HL-60 (cell line): ENCODE results near the gene SLC35D2.

ENCODE experiments used
- DNase-seq, 2 experiments: peaks; one replicate each; pipeline ENCODE4 v3.0.0-alpha.2; 2010 to 2020; ENCODE audit warnings: low read depth in 1 of 2, low spot score in 1 of 2
- H3K27ac ChIP-seq: fragments of 250-450 bp; sonication (Bioruptor Pico); replicated peaks from 2 replicates; pipeline ENCODE4 v1.5.1; 2020; ENCODE audit warnings: mild to moderate bottlenecking, moderate library complexity
- H3K27me3 ChIP-seq: fragments of 250-450 bp; sonication (Bioruptor Pico); 2 replicates; pipeline ENCODE4 v1.5.1; 2021; ENCODE audit warnings: mild to moderate bottlenecking, moderate library complexity; ENCODE audit not compliant: insufficient read depth, poor library complexity, severe bottlenecking
- H3K4me3 ChIP-seq: replicated peaks from 2 replicates; pipeline ENCODE4 v1.5.1; 2011; ENCODE audit warnings: mild to moderate bottlenecking, control low read depth, low read length; ENCODE audit not compliant: insufficient read depth
- GABPA ChIP-seq: IDR thresholded peaks from 2 replicates; pipeline ENCODE4 v1.6.1; 2012; ENCODE audit warnings: low read depth
- POLR2AphosphoS5 ChIP-seq: IDR thresholded peaks from 2 replicates; pipeline ENCODE4 v1.6.1; 2012; ENCODE audit warnings: low read depth
- SPI1 ChIP-seq: IDR thresholded peaks from 2 replicates; pipeline ENCODE4 v1.6.1; 2012; ENCODE audit warnings: low read depth, mild to moderate bottlenecking, borderline replicate concordance
- long read RNA-seq: library from polyadenylated mRNA; unstranded; transcript quantifications from one replicate; pipeline ENCODE4 v2.0.0, GENCODE V29; 2020
- TF ChIP-seq, protein P1 (sequence below): IDR thresholded peaks from 2 replicates; pipeline ENCODE4 v1.6.1; 2012; ENCODE audit warnings: low read depth; ENCODE audit not compliant: insufficient replicate concordance
- TF ChIP-seq, protein P2 (sequence below): IDR thresholded peaks from one replicate; pipeline ENCODE4 v1.5.1; 2011; ENCODE audit warnings: low read length, control low read depth, inconsistent platforms; ENCODE audit not compliant: insufficient read depth

Gene SLC35D2
- long read RNA-seq: 0 reads

DNA sequence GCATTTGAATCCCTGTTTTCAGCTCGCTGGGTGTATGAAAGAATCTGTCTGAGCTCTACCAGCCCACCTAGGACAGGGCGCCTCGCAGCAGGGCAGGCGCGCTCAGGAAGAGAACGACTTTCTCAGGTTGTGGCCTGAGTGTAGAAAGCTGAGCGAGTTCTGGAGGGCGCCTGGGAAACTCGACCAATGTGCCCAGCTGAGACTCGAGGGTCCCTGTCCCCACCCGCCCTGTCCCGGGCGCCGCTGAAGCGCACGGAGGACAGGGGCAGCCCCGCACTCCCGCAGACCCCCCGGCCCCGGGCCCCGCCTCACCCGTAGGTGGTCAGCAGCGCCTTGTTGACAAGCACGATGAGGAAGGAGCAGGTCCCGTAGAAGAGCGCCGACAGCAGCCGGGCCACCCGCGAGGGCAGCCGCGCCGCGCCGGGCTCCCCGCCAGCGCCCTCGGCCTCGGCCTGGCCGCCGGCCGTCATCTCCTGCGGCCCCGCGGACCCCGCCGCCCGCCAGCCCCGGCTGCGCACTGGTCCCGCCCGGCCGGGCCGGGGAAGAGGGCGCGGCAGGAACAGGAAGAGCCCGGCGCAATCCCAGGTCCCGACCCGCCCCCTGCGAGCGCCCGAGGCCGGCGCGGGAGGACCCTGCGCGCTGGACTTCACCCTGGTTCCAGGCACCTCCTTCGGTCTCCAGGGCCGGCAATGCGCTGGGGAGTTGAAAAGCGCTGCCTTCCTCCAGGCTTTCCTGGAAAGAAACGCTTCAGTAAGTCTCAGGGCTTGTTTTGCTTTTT, at the start of gene SLC35D2:
Gene SLC35D2 (minus strand): TSS at position 547 of the 778 bp plus-strand sequence. CDS start 77 bp downstream, at position 470.
- peak in 1 of 2 experiments; percentile 3 for DNase-seq
- no peak for TF ChIP-seq GABPA
- TF ChIP-seq POLR2AphosphoS5: no peak
- Histone ChIP-seq H3K4me3 (peak within 1 kb of the TSS; percentile 27), H3K27ac (no peak within 1 kb of the TSS), H3K27me3 (no peaks in the 10 kb centered on the region)

DNA sequence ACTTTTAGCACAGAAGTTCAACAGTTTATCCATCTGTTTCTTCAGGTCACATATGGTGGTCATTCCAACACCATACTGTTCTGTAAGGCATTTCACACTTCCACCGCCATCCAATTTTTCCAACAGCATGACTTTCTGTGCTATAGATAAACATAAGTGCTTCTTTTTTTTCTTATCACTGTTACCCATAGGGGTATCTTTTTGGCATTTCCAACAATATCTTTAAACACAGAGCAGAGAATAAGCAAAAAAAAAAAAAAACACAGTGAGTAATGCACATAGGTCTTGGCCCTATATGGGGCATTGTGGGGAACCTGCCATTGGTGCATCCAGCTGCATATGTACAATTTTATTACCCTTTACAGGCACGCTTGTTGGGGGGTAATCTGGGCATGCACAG, 46.9 kb upstream of the SLC35D2 start:
- no peak for DNase-seq

DNA sequence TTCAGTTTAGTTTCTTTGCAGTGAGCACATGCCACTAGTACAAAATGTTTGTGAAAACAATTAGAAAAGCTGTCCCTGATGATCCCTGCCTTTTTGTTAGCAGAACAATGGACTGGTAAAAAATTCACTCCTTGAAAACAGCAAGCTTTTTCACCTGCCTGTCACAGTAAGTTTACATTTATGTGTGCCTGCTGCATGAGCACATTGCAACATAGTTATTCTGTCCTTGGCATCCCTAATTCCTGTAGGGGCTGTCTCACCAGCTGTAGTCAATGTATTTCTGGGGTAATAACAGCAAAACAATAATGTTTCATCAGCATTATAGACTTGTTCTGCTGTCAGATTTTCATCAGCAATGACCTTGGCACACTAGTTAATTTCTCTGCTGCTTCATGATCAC, 46.2 kb upstream of the SLC35D2 start:
- no peak for TF ChIP-seq SPI1
- DNase-seq: no peak

More for the DNA sequence above, 46.9 kb upstream of the SLC35D2 start:
- no peak overlapping the region for H3K4me3 ChIP-seq
- no peak overlapping the region for H3K27ac ChIP-seq
- no peaks in the 10 kb centered on the region for H3K27me3 ChIP-seq
- TF ChIP-seq, protein P1, sequence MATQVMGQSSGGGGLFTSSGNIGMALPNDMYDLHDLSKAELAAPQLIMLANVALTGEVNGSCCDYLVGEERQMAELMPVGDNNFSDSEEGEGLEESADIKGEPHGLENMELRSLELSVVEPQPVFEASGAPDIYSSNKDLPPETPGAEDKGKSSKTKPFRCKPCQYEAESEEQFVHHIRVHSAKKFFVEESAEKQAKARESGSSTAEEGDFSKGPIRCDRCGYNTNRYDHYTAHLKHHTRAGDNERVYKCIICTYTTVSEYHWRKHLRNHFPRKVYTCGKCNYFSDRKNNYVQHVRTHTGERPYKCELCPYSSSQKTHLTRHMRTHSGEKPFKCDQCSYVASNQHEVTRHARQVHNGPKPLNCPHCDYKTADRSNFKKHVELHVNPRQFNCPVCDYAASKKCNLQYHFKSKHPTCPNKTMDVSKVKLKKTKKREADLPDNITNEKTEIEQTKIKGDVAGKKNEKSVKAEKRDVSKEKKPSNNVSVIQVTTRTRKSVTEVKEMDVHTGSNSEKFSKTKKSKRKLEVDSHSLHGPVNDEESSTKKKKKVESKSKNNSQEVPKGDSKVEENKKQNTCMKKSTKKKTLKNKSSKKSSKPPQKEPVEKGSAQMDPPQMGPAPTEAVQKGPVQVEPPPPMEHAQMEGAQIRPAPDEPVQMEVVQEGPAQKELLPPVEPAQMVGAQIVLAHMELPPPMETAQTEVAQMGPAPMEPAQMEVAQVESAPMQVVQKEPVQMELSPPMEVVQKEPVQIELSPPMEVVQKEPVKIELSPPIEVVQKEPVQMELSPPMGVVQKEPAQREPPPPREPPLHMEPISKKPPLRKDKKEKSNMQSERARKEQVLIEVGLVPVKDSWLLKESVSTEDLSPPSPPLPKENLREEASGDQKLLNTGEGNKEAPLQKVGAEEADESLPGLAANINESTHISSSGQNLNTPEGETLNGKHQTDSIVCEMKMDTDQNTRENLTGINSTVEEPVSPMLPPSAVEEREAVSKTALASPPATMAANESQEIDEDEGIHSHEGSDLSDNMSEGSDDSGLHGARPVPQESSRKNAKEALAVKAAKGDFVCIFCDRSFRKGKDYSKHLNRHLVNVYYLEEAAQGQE: no peak
- no peak for TF ChIP-seq POLR2AphosphoS5
- TF ChIP-seq SPI1: no peak
- TF ChIP-seq GABPA: no peak
- TF ChIP-seq, protein P2, sequence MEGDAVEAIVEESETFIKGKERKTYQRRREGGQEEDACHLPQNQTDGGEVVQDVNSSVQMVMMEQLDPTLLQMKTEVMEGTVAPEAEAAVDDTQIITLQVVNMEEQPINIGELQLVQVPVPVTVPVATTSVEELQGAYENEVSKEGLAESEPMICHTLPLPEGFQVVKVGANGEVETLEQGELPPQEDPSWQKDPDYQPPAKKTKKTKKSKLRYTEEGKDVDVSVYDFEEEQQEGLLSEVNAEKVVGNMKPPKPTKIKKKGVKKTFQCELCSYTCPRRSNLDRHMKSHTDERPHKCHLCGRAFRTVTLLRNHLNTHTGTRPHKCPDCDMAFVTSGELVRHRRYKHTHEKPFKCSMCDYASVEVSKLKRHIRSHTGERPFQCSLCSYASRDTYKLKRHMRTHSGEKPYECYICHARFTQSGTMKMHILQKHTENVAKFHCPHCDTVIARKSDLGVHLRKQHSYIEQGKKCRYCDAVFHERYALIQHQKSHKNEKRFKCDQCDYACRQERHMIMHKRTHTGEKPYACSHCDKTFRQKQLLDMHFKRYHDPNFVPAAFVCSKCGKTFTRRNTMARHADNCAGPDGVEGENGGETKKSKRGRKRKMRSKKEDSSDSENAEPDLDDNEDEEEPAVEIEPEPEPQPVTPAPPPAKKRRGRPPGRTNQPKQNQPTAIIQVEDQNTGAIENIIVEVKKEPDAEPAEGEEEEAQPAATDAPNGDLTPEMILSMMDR: no peak

DNA sequence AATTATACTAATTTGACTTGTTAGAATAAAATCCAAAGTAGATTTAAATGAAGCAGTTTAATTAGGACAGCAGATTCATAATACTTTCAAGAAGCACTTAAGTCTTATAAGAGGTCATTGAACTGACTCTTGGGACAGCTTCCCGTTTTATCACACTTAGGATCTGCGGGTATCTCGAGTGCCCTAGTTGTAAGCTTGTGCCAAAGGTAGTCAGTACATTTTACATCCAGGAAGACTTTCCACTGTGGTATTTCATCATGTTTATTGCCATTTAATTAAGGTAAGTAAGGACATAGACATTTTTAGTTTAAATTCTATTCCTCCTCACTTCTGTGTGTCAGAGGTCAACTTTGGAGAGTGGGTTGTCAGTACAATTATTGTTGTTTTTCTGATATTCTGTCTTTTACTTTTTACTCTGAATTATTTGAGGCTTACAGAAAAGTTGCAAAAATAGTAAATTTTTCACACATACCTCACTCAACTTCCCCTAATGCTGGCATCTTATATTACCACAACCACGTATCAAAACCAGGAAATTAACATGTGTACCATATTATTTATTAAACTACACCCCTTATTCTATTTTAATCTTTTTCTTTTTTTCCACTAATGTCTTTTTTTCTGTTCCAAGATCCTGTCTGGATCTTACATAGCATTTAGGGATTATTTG, 42.1 kb upstream of the SLC35D2 start:
- Histone ChIP-seq H3K27me3 (no peaks in the 10 kb centered on the region), H3K27ac (no peak overlapping the region), H3K4me3 (no peak overlapping the region)
- DNase-seq: no peak
- TF ChIP-seq SPI1: no peak
- TF ChIP-seq, protein P2: no peak

More for the DNA sequence above, 46.2 kb upstream of the SLC35D2 start:
- Histone ChIP-seq H3K4me3 (no peak overlapping the region), H3K27ac (no peak overlapping the region), H3K27me3 (no peaks in the 10 kb centered on the region)

DNA sequence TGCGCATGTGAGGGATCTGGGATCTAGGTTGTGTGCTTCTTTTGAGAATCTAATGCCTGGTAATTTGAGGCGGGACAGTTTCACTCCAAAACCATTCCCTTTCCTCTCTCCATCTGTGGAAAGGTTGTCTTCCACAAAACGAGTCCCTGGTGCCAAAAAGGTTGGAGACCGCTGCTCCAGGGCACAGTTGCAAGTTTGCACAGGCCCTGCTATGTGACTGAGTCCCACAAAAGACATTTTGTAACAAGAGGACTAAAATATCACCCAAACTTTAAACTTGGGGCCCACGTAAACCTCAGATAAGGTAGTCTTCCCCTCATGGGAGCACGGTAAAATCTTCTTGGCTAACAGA, 40.5 kb upstream of the SLC35D2 start:
- DNase-seq: no peak
- no peak for TF ChIP-seq SPI1
- TF ChIP-seq, protein P2: no peak
- TF ChIP-seq, protein P1: no peak
- TF ChIP-seq POLR2AphosphoS5: no peak
- no peak overlapping the region for H3K4me3 ChIP-seq
- H3K27me3 ChIP-seq: no peaks in the 10 kb centered on the region
- no peak overlapping the region for H3K27ac ChIP-seq
